ENCODE results near the gene GATA2. TPM values are rescaled to one million over a fixed set of nuclear protein-coding genes. Genes with fewer than 3 reads are reported as not detected.

The GATA2 gene
- total and polyA plus RNA-seq, 2 donors: 19.2 to 25.7 TPM

DNA sequence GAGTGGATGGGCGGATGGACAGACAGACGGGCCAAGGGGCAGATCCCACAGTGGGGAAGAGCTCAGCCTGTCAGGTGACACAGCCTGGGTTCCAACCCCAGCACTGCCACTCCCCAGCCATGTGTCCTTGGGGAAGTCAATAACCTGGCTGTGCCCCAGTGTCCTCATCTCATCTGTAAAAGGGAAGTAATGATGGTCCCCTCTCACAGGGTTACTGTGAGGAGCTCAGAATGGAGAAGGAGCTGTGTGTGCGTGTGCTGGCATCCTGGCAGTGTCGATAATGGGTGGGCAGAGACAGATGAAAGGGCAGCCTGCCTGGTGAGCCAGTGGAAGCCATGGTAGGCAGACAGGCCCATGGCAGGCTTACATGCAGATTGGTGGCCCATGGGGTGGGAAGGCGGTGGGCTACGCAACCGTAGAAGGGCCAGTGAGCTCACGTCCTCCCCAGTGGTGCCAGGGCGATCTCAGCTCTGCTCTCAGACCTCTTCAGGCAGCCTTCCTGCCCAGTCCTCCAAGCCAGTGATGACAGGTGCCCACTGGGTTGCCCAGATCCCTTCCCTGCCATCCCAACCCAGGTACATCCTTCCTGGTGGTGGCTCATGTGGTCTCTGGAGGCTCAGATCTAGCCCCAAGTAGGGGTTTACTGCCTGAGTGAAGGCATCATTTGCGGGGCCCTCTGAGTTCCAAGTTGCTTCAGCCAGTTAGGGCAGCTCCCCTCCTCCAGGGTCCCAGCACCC is 24.0 kb downstream of the GATA2 start:
- no peaks in the 10 kb centered on the region for H3K4me1 ChIP-seq (ENCODE audit: insufficient read depth)
- WGBS: 93% methylated on average over 10 of the region's 10 CpGs

GRCh38 chr3:128468285-128468790 is 24.7 kb downstream of the GATA2 start:
- H3K4me3 ChIP-seq (ENCODE audit: low read depth, low read length): no peak overlapping the region
- H3K27ac ChIP-seq (ENCODE audit: low read depth): no peak overlapping the region
- 74% methylated on average over 17 of the region's 17 CpGs for WGBS
- H3K4me1 ChIP-seq (ENCODE audit: insufficient read depth): no peaks in the 10 kb centered on the region
- no peaks in the 10 kb centered on the region for H3K36me3 ChIP-seq (ENCODE audit: insufficient read depth)
- no peak for DNase-seq (ENCODE audit: extremely low spot score)

More for the DNA sequence above, 24.0 kb downstream of the GATA2 start:
- DNase-seq (ENCODE audit: extremely low spot score): no peak
- Histone ChIP-seq H3K27ac (ENCODE audit: low read depth) (no peak overlapping the region), H3K36me3 (ENCODE audit: insufficient read depth) (no peaks in the 10 kb centered on the region), H3K4me3 (ENCODE audit: low read depth, low read length) (no peak overlapping the region)

GRCh38 chr3:128466840-128467541 is 26.0 kb downstream of the GATA2 start, which contains the start of gene DNAJB8:
Gene DNAJB8, minus strand, starts transcription at chr3:128466890. Its CDS starts 3,645 bp downstream, at chr3:128463245.
- DNase-seq (ENCODE audit: extremely low spot score): no peak
- WGBS: 88% methylated on average over 14 of the region's 14 CpGs
- H3K36me3 ChIP-seq (ENCODE audit: insufficient read depth): no peaks in the 10 kb centered on the region
- no peak within 1 kb of the TSS for H3K27ac ChIP-seq (ENCODE audit: low read depth)
- no peak within 1 kb of the TSS for H3K4me3 ChIP-seq (ENCODE audit: low read depth, low read length)
- H3K4me1 ChIP-seq (ENCODE audit: insufficient read depth): no peaks in the 10 kb centered on the region

DNA sequence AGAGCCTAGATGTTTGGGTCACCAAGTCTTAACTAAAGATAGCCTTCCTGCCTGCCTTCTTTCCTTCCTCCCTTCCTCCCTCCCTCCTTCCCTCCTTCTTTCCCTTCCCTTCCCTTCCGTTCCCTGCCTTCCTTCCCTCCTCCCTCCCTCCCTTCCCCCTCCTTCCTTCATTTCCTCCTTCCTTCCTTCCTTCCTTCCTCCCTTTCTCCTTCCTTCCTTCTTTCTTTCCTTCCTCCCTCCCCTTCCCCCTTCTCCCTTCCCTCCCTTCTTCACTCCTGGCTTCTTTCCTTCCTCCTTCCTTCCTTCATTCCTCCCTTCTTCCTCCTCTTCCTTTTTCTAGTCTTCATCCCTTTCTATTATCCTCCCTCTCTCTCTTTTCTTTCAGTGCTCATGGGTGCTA is 28.3 kb downstream of the GATA2 start:
- WGBS: 34% methylated on average over 1 of the region's 1 CpG
- Histone ChIP-seq H3K27ac (ENCODE audit: low read depth) (no peak overlapping the region), H3K4me3 (ENCODE audit: low read depth, low read length) (no peak overlapping the region), H3K4me1 (ENCODE audit: insufficient read depth) (no peaks in the 10 kb centered on the region), H3K36me3 (ENCODE audit: insufficient read depth) (no peaks in the 10 kb centered on the region)
- DNase-seq (ENCODE audit: extremely low spot score): no peak

DNA sequence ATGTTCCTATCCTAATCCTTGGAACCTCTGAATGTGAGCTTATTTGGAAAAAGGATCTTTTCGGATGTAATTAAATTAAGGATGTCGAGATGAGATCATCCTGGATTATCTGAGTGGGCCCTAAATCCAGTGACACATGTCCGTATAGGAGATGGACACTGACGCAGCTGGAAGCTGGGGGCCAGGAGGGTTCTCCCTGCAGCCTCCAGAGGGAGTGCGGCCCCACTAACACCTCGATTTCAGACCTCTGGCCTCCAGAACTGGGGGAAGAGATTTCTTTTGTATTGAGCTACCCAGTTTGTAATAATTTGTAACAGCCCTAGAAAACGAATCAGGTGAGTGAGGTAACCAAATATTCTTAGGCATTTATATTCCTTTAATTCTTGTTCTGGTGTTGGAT is 28.8 kb downstream of the GATA2 start:
- 68% methylated on average over 7 of the region's 7 CpGs for WGBS
- H3K27ac ChIP-seq (ENCODE audit: low read depth): no peak overlapping the region
- no peaks in the 10 kb centered on the region for H3K4me1 ChIP-seq (ENCODE audit: insufficient read depth)
- H3K4me3 ChIP-seq (ENCODE audit: low read depth, low read length): no peak overlapping the region
- no peak for DNase-seq (ENCODE audit: extremely low spot score)
- H3K36me3 ChIP-seq (ENCODE audit: insufficient read depth): no peaks in the 10 kb centered on the region

GRCh38 chr3:128463771-128464170 is 29.2 kb downstream of the GATA2 start:
- DNase-seq (ENCODE audit: extremely low spot score): no peak
- Histone ChIP-seq H3K4me1 (ENCODE audit: insufficient read depth) (no peaks in the 10 kb centered on the region), H3K4me3 (ENCODE audit: low read depth, low read length) (no peak overlapping the region), H3K36me3 (ENCODE audit: insufficient read depth) (no peaks in the 10 kb centered on the region), H3K27ac (ENCODE audit: low read depth) (no peak overlapping the region)
- 92% methylated on average over 10 of the region's 10 CpGs for WGBS

DNA sequence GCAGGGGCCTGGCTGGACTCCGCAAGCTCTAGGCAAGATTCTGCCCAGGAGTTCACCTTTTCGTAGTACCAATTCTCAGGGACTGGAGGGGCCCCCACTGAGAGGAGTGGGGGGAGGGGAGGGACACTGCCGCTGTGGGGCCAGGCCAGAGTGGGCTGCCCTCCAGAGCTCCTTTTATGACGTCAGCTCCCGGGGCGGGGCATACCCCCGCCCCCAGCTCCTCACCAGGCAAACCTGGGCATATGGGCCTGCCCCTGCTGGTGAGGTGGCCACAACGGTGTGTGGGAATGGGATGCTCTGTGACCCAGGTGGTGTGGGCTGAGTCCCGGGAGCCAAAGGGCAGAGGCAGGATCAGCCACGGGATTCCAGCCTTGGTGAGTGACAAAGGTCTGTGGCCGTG is 29.6 kb downstream of the GATA2 start:
- Histone ChIP-seq H3K4me3 (ENCODE audit: low read depth, low read length) (no peak overlapping the region), H3K4me1 (ENCODE audit: insufficient read depth) (no peaks in the 10 kb centered on the region), H3K27ac (ENCODE audit: low read depth) (no peak overlapping the region), H3K36me3 (ENCODE audit: insufficient read depth) (no peaks in the 10 kb centered on the region)
- WGBS: 74% methylated on average over 11 of the region's 11 CpGs
- no peak for DNase-seq (ENCODE audit: extremely low spot score)

GRCh38 chr3:128462931-128463330 is 30.1 kb downstream of the GATA2 start:
- no peak for DNase-seq (ENCODE audit: extremely low spot score)
- H3K36me3 ChIP-seq (ENCODE audit: insufficient read depth): no peaks in the 10 kb centered on the region

GRCh38 chr3:128462341-128462910 is 30.6 kb downstream of the GATA2 start:
- no peaks in the 10 kb centered on the region for H3K36me3 ChIP-seq (ENCODE audit: insufficient read depth)
- WGBS: 96% methylated on average over 23 of the region's 23 CpGs
- no peak overlapping the region for H3K4me3 ChIP-seq (ENCODE audit: low read depth, low read length)
- DNase-seq (ENCODE audit: extremely low spot score): no peak
- no peaks in the 10 kb centered on the region for H3K4me1 ChIP-seq (ENCODE audit: insufficient read depth)
- H3K27ac ChIP-seq (ENCODE audit: low read depth): no peak overlapping the region

More at GRCh38 chr3:128462931-128463330, 30.1 kb downstream of the GATA2 start:
- Histone ChIP-seq H3K27ac (ENCODE audit: low read depth) (no peak overlapping the region), H3K4me1 (ENCODE audit: insufficient read depth) (no peaks in the 10 kb centered on the region), H3K4me3 (ENCODE audit: low read depth, low read length) (no peak overlapping the region)
- WGBS: 89% methylated on average over 20 of the region's 20 CpGs

- H3K4me3 ChIP-seq (ENCODE audit: low read depth, low read length): no peak overlapping the region
- H3K4me1 ChIP-seq (ENCODE audit: insufficient read depth): no peaks in the 10 kb centered on the region
- 85% methylated on average over 12 of the region's 12 CpGs for WGBS
- no peaks in the 10 kb centered on the region for H3K36me3 ChIP-seq (ENCODE audit: insufficient read depth)
- H3K27ac ChIP-seq (ENCODE audit: low read depth): no peak overlapping the region
- no peak for DNase-seq (ENCODE audit: extremely low spot score)
Observed at GRCh38 chr3:128461731-128462130, 31.3 kb downstream of the GATA2 start.

GRCh38 chr3:128459461-128459820 is 33.6 kb downstream of the GATA2 start:
- H3K27ac ChIP-seq (ENCODE audit: low read depth): no peak overlapping the region
- no peak overlapping the region for H3K4me3 ChIP-seq (ENCODE audit: low read depth, low read length)
- WGBS: 92% methylated on average over 9 of the region's 9 CpGs
- no peaks in the 10 kb centered on the region for H3K4me1 ChIP-seq (ENCODE audit: insufficient read depth)
- DNase-seq (ENCODE audit: extremely low spot score): no peak
- no peaks in the 10 kb centered on the region for H3K36me3 ChIP-seq (ENCODE audit: insufficient read depth)

DNA sequence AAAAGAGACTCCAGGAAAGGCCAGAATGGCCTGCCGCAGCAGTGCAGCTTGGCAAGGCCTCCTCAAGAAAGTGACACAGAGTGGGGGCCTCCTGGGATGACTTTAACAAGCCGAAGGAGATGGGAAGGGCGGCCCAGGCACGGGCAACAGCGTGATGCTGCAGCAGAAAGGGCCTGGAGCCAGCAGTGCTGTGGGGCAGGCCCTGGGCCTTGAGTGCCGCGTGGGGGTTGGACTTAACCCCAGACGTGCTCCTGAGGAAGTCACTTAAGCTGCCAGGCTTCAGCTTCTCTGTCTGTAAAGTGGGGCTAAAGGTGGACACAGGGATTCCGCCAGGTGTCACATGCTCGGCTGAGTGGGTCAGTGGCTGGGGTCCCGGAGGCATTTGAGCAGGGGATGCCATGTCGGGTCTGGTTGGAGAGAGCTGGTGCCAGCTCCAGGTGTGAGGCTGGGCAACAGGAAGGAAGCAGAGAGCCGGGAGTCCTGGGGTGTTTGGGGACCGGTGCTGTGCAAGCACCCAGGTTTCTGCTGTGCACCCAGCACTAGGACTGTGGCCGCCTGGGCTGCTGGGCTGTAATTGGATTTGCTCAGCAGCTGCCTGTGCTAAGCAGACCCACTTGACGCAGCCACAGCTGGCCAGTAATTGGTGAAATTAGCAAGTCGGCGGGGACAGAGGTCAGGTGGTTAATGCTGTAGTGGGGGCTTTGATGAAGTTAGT is 34.1 kb downstream of the GATA2 start:
- DNase-seq (ENCODE audit: extremely low spot score): no peak
- no peak overlapping the region for H3K4me3 ChIP-seq (ENCODE audit: low read depth, low read length)
- 79% methylated on average over 18 of the region's 18 CpGs for WGBS
- H3K4me1 ChIP-seq (ENCODE audit: insufficient read depth): no peaks in the 10 kb centered on the region
- H3K36me3 ChIP-seq (ENCODE audit: insufficient read depth): no peaks in the 10 kb centered on the region
- H3K27ac ChIP-seq (ENCODE audit: low read depth): no peak overlapping the region

GRCh38 chr3:128457937-128458336 is 35.1 kb downstream of the GATA2 start:
- no peak overlapping the region for H3K27ac ChIP-seq (ENCODE audit: low read depth)
- no peaks in the 10 kb centered on the region for H3K4me1 ChIP-seq (ENCODE audit: insufficient read depth)
- 67% methylated on average over 12 of the region's 12 CpGs for WGBS
- H3K36me3 ChIP-seq (ENCODE audit: insufficient read depth): no peaks in the 10 kb centered on the region
- no peak overlapping the region for H3K4me3 ChIP-seq (ENCODE audit: low read depth, low read length)
- no peak for DNase-seq (ENCODE audit: extremely low spot score)
